CD14-positive monocyte (primary cell): ENCODE results near the gene PTPN14. TPM values are rescaled to one million over a fixed set of nuclear protein-coding genes. Genes with fewer than 3 reads are reported as not detected.

Experiments used
- DNase-seq, 3 donors: peaks; one replicate each; pipeline ENCODE4 v3.0.0-alpha.2; 2011 to 2022
- H2AFZ ChIP-seq: 2 replicates; pipeline ENCODE4 v1.6.0; 2012; ENCODE audit warnings: mild to moderate bottlenecking, low read depth, low read length, inconsistent platforms; ENCODE audit not compliant: insufficient read depth, poor library complexity, severe bottlenecking
- H3K27ac ChIP-seq, 2 donors: 1 replicate in 1 of 2; 2 replicates in 1 of 2; pipeline ENCODE4 v1.5.1; 2012 to 2013; ENCODE audit warnings: low read length in 2 of 2, control low read depth in 1 of 2, inconsistent platforms in 1 of 2, low read depth in 1 of 2, mild to moderate bottlenecking in 1 of 2
- H3K27me3 ChIP-seq, 2 donors: one replicate each; pipeline versions ENCODE4 v1.6.0 to v1.6.1; 2011 to 2013; ENCODE audit warnings: low read length in 2 of 2; ENCODE audit not compliant: control insufficient read depth in 2 of 2, insufficient read depth in 2 of 2
- H3K36me3 ChIP-seq, 2 donors: replicated peaks in 1 of 2; 1 replicate in 1 of 2; 2 replicates in 1 of 2; pipeline versions ENCODE4 v1.5.1 to v1.6.1; 2012 to 2013; ENCODE audit warnings: low read length in 2 of 2, control low read depth in 1 of 2, inconsistent platforms in 1 of 2, mild to moderate bottlenecking in 1 of 2; ENCODE audit not compliant: insufficient read depth in 2 of 2, control insufficient read depth in 1 of 2
- H3K4me1 ChIP-seq, 2 donors: 1 replicate in 1 of 2; 2 replicates in 1 of 2; pipeline versions ENCODE4 v1.5.1 to v1.6.1; 2012 to 2013; ENCODE audit warnings: low read length in 2 of 2, control low read depth in 1 of 2, inconsistent platforms in 1 of 2, mild to moderate bottlenecking in 1 of 2, moderate library complexity in 1 of 2; ENCODE audit not compliant: insufficient read depth in 2 of 2, control insufficient read depth in 1 of 2
- H3K4me2 ChIP-seq: replicated peaks from 2 replicates; pipeline ENCODE3; 2012; ENCODE audit warnings: low read length, moderate library complexity, mild to moderate bottlenecking; ENCODE audit not compliant: poor library complexity, severe bottlenecking; ENCODE audit errors: extremely low read depth
- H3K4me3 ChIP-seq, 3 experiments: fragments of 200-600 bp in 1 of 3; sonication (generic) in 1 of 3; replicated peaks in 1 of 3; 1 replicate in 2 of 3; 2 replicates in 1 of 3; pipeline ENCODE4 v1.5.1; 2011 to 2013; ENCODE audit warnings: low read length in 3 of 3, mild to moderate bottlenecking in 3 of 3, control low read depth in 2 of 3, low read depth in 2 of 3, inconsistent platforms in 1 of 3, moderate library complexity in 1 of 3
- H3K79me2 ChIP-seq: 2 replicates; pipeline ENCODE4 v1.6.0; 2012; ENCODE audit warnings: mild to moderate bottlenecking, control low read depth, inconsistent platforms, low read length, moderate library complexity; ENCODE audit not compliant: insufficient read depth
- H3K9ac ChIP-seq: 2 replicates; pipeline ENCODE4 v1.6.0; 2017; ENCODE audit warnings: low read length, mild to moderate bottlenecking; ENCODE audit not compliant: insufficient read depth, poor library complexity, severe bottlenecking
- H3K9me3 ChIP-seq, 2 donors: replicated peaks in 1 of 2; 1 replicate in 1 of 2; 2 replicates in 1 of 2; pipeline versions ENCODE4 v1.5.1 to v1.6.1; 2012 to 2013; ENCODE audit warnings: low read length in 2 of 2, control low read depth in 1 of 2; ENCODE audit not compliant: control insufficient read depth in 1 of 2, insufficient read depth in 1 of 2
- H4K20me1 ChIP-seq: 2 replicates; pipeline ENCODE4 v1.6.0; 2012; ENCODE audit warnings: mild to moderate bottlenecking, low read length, control low read depth, moderate library complexity; ENCODE audit not compliant: insufficient read depth
- H3K27ac Mint-ChIP-seq, 7 donors: one replicate each; pipeline ENCODE4 v1.8.0; 2020; ENCODE audit warnings: mild to moderate bottlenecking in 7 of 7, mixed read lengths in 7 of 7, moderate library complexity in 6 of 7, inconsistent platforms in 2 of 7
- H3K27me3 Mint-ChIP-seq, 3 donors: one replicate each; pipeline ENCODE4 v1.8.0; 2021 to 2022; ENCODE audit warnings: low read depth in 3 of 3, mild to moderate bottlenecking in 3 of 3, mixed read lengths in 3 of 3, moderate library complexity in 3 of 3, inconsistent platforms in 1 of 3
- H3K36me3 Mint-ChIP-seq, 2 donors: one replicate each; pipeline ENCODE4 v1.8.0; 2020; ENCODE audit warnings: mixed read lengths in 2 of 2, inconsistent platforms in 1 of 2, mild to moderate bottlenecking in 1 of 2
- H3K4me1 Mint-ChIP-seq: one replicate; pipeline ENCODE4 v1.8.0; 2020; ENCODE audit warnings: mild to moderate bottlenecking, mixed read lengths
- H3K4me3 Mint-ChIP-seq, 2 donors: one replicate each; pipeline ENCODE4 v1.8.0; 2020; ENCODE audit warnings: mild to moderate bottlenecking in 2 of 2, mixed read lengths in 2 of 2, moderate library complexity in 1 of 2
- H3K9me3 Mint-ChIP-seq, 7 donors: one replicate each; pipeline ENCODE4 v1.8.0; 2020 to 2022; ENCODE audit warnings: mixed read lengths in 7 of 7, mild to moderate bottlenecking in 6 of 7, moderate library complexity in 6 of 7, inconsistent platforms in 2 of 7
- WGBS: methylation state at CpG from one replicate; pipeline ENCODE4 v1.1.5; 2013; ENCODE audit warnings: missing lambda C conversion rate; ENCODE audit not compliant: insufficient coverage; 5-methylcytosine and 5-hydroxymethylcytosine counted together
- intact Hi-C, 2 donors: fragments of 100-400 bp; cut with micrococcal nuclease; formaldehyde crosslinking; loops; one replicate each; pipeline versions ENCODE4 v1.15.0 to v1.15.1; 2023
- polyA plus RNA-seq, 3 donors: library from polyadenylated mRNA; depleted of rRNA in 1 of 3; unstranded in 2 of 3; stranded (reverse) in 1 of 3; fragments of 300-500 nt in 2 of 3; fragments of >200 nt in 1 of 3; fragmentation: Illumina TruSeq in 2 of 3; gene quantifications; 1 replicate in 2 of 3; 2 replicates in 1 of 3; pipeline ENCODE4 v1.2.3, GENCODE V29; 2012 to 2021
- TF ChIP-seq, protein P1 (sequence below): fragments of 200-600 bp; IDR thresholded peaks from one replicate; pipeline ENCODE4 v1.8.0; 2022; ENCODE audit warnings: antibody characterized with exemption, mild to moderate bottlenecking

The PTPN14 gene
- polyA plus RNA-seq, 3 donors = 0.01 TPM; not detected in 1

- H3K9me3 Mint-ChIP-seq = peaks cover 0 to 3% (median 0%) of the 10 kb centered on the region in 7 donors
These were observed 99.8 kb downstream of the PTPN14 start for GRCh38 chr1:214451596-214451995.

DNA sequence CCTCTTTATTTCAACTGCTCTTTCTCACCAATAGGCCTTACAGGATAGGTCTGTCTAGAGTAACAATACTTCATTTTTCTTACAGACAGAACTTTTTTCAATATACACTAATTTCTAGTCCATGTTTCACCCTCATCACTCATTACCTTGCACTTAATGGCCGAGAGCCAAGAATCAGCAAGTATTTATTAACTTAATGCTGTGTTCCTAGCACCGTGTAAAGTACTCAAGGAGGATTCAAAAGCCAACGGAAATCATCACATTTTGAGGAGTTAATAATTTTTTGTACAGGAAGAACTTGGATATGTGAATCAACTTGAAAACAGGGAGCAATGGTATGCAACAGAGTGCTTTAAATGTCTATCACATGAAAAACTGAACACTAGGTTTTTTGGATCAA is 102.0 kb downstream of the PTPN14 start:
- Mint-ChIP-seq H3K4me3 (no peak overlapping the region), H3K27me3 (peaks cover 0 to 6% (median 4%) of the 10 kb centered on the region in 3 donors), H3K36me3 (no peaks in the 10 kb centered on the region), H3K27ac (no peak overlapping the region), H3K9me3 (peaks cover 0 to 3% (median 0%) of the 10 kb centered on the region in 7 donors), H3K4me1 (no peaks in the 10 kb centered on the region)
- no peak overlapping the region for H3K27ac ChIP-seq
- WGBS = 100% methylated on average over 1 of the region's 3 CpGs
- no peaks in the 10 kb centered on the region for H3K9me3 ChIP-seq
- no peak overlapping the region for H3K4me2 ChIP-seq
- H2AFZ ChIP-seq = no peak overlapping the region
- H3K4me3 ChIP-seq = no peak overlapping the region
- no peaks in the 10 kb centered on the region for H3K27me3 ChIP-seq
- DNase-seq = no peak
- TF ChIP-seq, protein P1, sequence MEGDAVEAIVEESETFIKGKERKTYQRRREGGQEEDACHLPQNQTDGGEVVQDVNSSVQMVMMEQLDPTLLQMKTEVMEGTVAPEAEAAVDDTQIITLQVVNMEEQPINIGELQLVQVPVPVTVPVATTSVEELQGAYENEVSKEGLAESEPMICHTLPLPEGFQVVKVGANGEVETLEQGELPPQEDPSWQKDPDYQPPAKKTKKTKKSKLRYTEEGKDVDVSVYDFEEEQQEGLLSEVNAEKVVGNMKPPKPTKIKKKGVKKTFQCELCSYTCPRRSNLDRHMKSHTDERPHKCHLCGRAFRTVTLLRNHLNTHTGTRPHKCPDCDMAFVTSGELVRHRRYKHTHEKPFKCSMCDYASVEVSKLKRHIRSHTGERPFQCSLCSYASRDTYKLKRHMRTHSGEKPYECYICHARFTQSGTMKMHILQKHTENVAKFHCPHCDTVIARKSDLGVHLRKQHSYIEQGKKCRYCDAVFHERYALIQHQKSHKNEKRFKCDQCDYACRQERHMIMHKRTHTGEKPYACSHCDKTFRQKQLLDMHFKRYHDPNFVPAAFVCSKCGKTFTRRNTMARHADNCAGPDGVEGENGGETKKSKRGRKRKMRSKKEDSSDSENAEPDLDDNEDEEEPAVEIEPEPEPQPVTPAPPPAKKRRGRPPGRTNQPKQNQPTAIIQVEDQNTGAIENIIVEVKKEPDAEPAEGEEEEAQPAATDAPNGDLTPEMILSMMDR = no peak
- H3K36me3 ChIP-seq = no peaks in the 10 kb centered on the region
- no peaks in the 10 kb centered on the region for H3K4me1 ChIP-seq
- no peaks in the 10 kb centered on the region for H3K79me2 ChIP-seq
- intact Hi-C loops = no loop called here
- no peaks in the 10 kb centered on the region for H4K20me1 ChIP-seq
- H3K9ac ChIP-seq = no peak overlapping the region

More at GRCh38 chr1:214451596-214451995, 99.8 kb downstream of the PTPN14 start:
- no peak overlapping the region for H3K4me3 Mint-ChIP-seq
- H3K9me3 ChIP-seq = no peaks in the 10 kb centered on the region
- H3K27ac Mint-ChIP-seq = no peak overlapping the region
- no peaks in the 10 kb centered on the region for H3K36me3 ChIP-seq
- H3K27ac ChIP-seq = no peak overlapping the region
- no peak overlapping the region for H3K4me2 ChIP-seq
- WGBS = 94% methylated on average over 4 of the region's 4 CpGs
- H2AFZ ChIP-seq = no peak overlapping the region
- TF ChIP-seq, protein P1 = no peak
- H3K4me1 Mint-ChIP-seq = peaks cover 8% of the 10 kb centered on the region
- DNase-seq = no peak
- H4K20me1 ChIP-seq = no peaks in the 10 kb centered on the region
- H3K36me3 Mint-ChIP-seq = no peaks in the 10 kb centered on the region
- no peaks in the 10 kb centered on the region for H3K27me3 ChIP-seq
- no peaks in the 10 kb centered on the region for H3K79me2 ChIP-seq
- intact Hi-C loops = no loop called here
- H3K9ac ChIP-seq = no peak overlapping the region
- H3K27me3 Mint-ChIP-seq = peaks cover 0 to 6% (median 2%) of the 10 kb centered on the region in 3 donors
- H3K4me1 ChIP-seq = no peaks in the 10 kb centered on the region
- H3K4me3 ChIP-seq = no peak overlapping the region
